B cell (primary cell): ENCODE measurements around the gene ULBP1. TPM values are rescaled to one million over a fixed set of nuclear protein-coding genes. Genes with fewer than 3 reads are reported as not detected.

ENCODE experiments used
- ATAC-seq: fragments of 200-7000 bp; cut with Tn5 transposase; one replicate; pipeline ENCODE4 v1.10.0; 2021; ENCODE audit warnings: low read depth, mild to moderate bottlenecking, moderate number of reproducible peaks, moderate library complexity
- CTCF ChIA-PET: fragments of 350-600 bp; sonication (Branson Sonifier 250); formaldehyde crosslinking; loops from one replicate; lab custom pipeline; 2021; ENCODE audit warnings: antibody characterized with exemption, inconsistent platforms; lab: Charles Lee
- POLR2A ChIA-PET: fragments of 350-600 bp; sonication (Branson Sonifier 250); formaldehyde crosslinking; loops from one replicate; lab custom pipeline; 2021; ENCODE audit warnings: antibody characterized with exemption; lab: Charles Lee
- DNase-seq: peaks from one replicate; pipeline ENCODE4 v3.0.0; 2013
- H2AFZ ChIP-seq: 2 replicates; pipeline ENCODE4 v1.6.1; 2012; ENCODE audit warnings: mild to moderate bottlenecking, low read depth, low read length; ENCODE audit not compliant: insufficient read depth, poor library complexity, severe bottlenecking
- H3K27ac ChIP-seq, 2 donors: 1 replicate in 1 of 2; 2 replicates in 1 of 2; pipeline ENCODE4 v1.5.1; 2012 to 2013; ENCODE audit warnings: low read length in 2 of 2, mild to moderate bottlenecking in 2 of 2, moderate library complexity in 1 of 2
- H3K27me3 ChIP-seq, 4 experiments: fragments of 200-600 bp in 1 of 4; sonication (generic) in 1 of 4; replicated peaks in 1 of 4; 1 replicate in 2 of 4; 2 replicates in 2 of 4; pipeline versions ENCODE4 v1.6.1 to v1.7.0; 2013 to 2016; ENCODE audit warnings: low read length in 3 of 4, mild to moderate bottlenecking in 2 of 4, mixed read lengths in 1 of 4, moderate library complexity in 1 of 4; ENCODE audit not compliant: insufficient read depth in 4 of 4, control insufficient read depth in 3 of 4; ENCODE audit errors: control extremely low read depth in 1 of 4
- H3K36me3 ChIP-seq, 2 experiments: replicated peaks in 1 of 2; 1 replicate in 1 of 2; 2 replicates in 1 of 2; pipeline versions ENCODE4 v1.6.1 to v1.7.1; 2013; ENCODE audit warnings: low read length in 1 of 2; ENCODE audit not compliant: insufficient read depth in 2 of 2, control insufficient read depth in 1 of 2; ENCODE audit errors: control extremely low read depth in 1 of 2, extremely low read depth in 1 of 2
- H3K4me1 ChIP-seq, 2 donors: fragments of 200-600 bp in 1 of 2; sonication (generic) in 1 of 2; 1 replicate in 1 of 2; 2 replicates in 1 of 2; pipeline versions ENCODE4 v1.5.1 to v1.6.1; 2013 to 2017; ENCODE audit warnings: low read length in 2 of 2; ENCODE audit not compliant: control insufficient read depth in 2 of 2, insufficient read depth in 2 of 2
- H3K4me2 ChIP-seq: replicated peaks from 2 replicates; pipeline ENCODE3; 2012; ENCODE audit warnings: mild to moderate bottlenecking, low read depth, low read length; ENCODE audit not compliant: poor library complexity, severe bottlenecking
- H3K4me3 ChIP-seq, 5 experiments: fragments of 200-600 bp in 1 of 5; sonication (generic) in 1 of 5; 1 replicate in 3 of 5; 2 replicates in 2 of 5; pipeline versions ENCODE4 v1.5.1 to v1.7.0; 2011 to 2016; ENCODE audit warnings: low read length in 4 of 5, mild to moderate bottlenecking in 4 of 5, low read depth in 2 of 5, control low read depth in 1 of 5, moderate library complexity in 1 of 5; ENCODE audit not compliant: insufficient read depth in 1 of 5; ENCODE audit errors: control extremely low read depth in 1 of 5, extremely low read depth in 1 of 5
- H3K79me2 ChIP-seq: fragments of 200-600 bp; sonication (generic); one replicate; pipeline ENCODE4 v1.6.0; 2016; ENCODE audit warnings: low read length; ENCODE audit not compliant: control insufficient read depth, insufficient read depth
- H3K9ac ChIP-seq: fragments of 200-600 bp; sonication (generic); 2 replicates; pipeline ENCODE4 v1.6.1; 2017; ENCODE audit warnings: mild to moderate bottlenecking, low read length, moderate library complexity
- H3K9me3 ChIP-seq, 3 donors: one replicate each; pipeline versions ENCODE4 v1.6.1 to v1.7.1; 2013; ENCODE audit warnings: low read length in 2 of 3; ENCODE audit not compliant: control insufficient read depth in 2 of 3, insufficient read depth in 1 of 3; ENCODE audit errors: control extremely low read depth in 1 of 3
- H4K20me1 ChIP-seq: 2 replicates; pipeline ENCODE4 v1.6.0; 2012; ENCODE audit warnings: mild to moderate bottlenecking, low read length; ENCODE audit not compliant: insufficient read depth, control insufficient read depth, poor library complexity, severe bottlenecking
- H3K27ac Mint-ChIP-seq: one replicate; pipeline ENCODE4 v1.8.0; 2021; ENCODE audit warnings: mixed read lengths
- H3K27me3 Mint-ChIP-seq: one replicate; pipeline ENCODE4 v1.8.0; 2021; ENCODE audit warnings: mixed read lengths
- H3K4me1 Mint-ChIP-seq: one replicate; pipeline ENCODE4 v1.8.0; 2021; ENCODE audit warnings: mixed read lengths
- H3K4me3 Mint-ChIP-seq: one replicate; pipeline ENCODE4 v1.8.0; 2021; ENCODE audit warnings: mixed read lengths
- H3K9me3 Mint-ChIP-seq: one replicate; pipeline ENCODE4 v1.8.0; 2022; ENCODE audit warnings: mixed read lengths; ENCODE audit not compliant: insufficient read depth
- CTCF ChIP-seq: fragments of 200-600 bp; IDR thresholded peaks from one replicate; pipeline ENCODE4 v1.8.0; 2022; ENCODE audit warnings: antibody characterized with exemption, mild to moderate bottlenecking
- EZH2 ChIP-seq: IDR thresholded peaks from 2 replicates; pipeline ENCODE4 v1.6.1; 2012; ENCODE audit warnings: borderline replicate concordance, low read depth, mild to moderate bottlenecking, moderate library complexity, low read length; ENCODE audit not compliant: insufficient read depth, poor library complexity, severe bottlenecking
- WGBS: methylation state at CpG from one replicate; pipeline ENCODE4 v1.1.5; 2013; ENCODE audit warnings: missing lambda C conversion rate; ENCODE audit not compliant: insufficient coverage; 5-methylcytosine and 5-hydroxymethylcytosine counted together
- intact Hi-C: fragments of 100-400 bp; cut with micrococcal nuclease; formaldehyde crosslinking; loops from one replicate; pipeline ENCODE4 v1.10.0; 2022
- polyA plus RNA-seq: library from polyadenylated mRNA; depleted of rRNA; stranded (reverse); fragments of >200 nt; gene quantifications from 2 replicates; pipeline ENCODE4 v1.2.3, GENCODE V29; 2012
- total RNA-seq, 2 donors: library from RNA; stranded (reverse); fragments of 120-200 nt in 1 of 2; gene quantifications; 1 replicate in 1 of 2; 2 replicates in 1 of 2; pipeline versions ENCODE4 v1.2.3 to v1.2.4, GENCODE V29; 2013 to 2022

ULBP1 gene
- total and polyA plus RNA-seq, 2 donors (not counting 1 experiment from before 2014, with no cell fraction given) = 0.04 to 0.12 TPM

GRCh38 chr6:149984773-149985172, 21.0 kb downstream of the ULBP1 start:
- Mint-ChIP-seq H3K27ac (no peak overlapping the region), H3K9me3 (no peaks in the 10 kb centered on the region), H3K27me3 (peaks cover 79% of the 10 kb centered on the region), H3K4me3 (no peak overlapping the region), H3K4me1 (peaks cover 11% of the 10 kb centered on the region)
- ATAC-seq (no peak), DNase-seq (no peak)
- Histone ChIP-seq H3K27ac (no peak overlapping the region), H3K36me3 (no peaks in the 10 kb centered on the region), H3K4me2 (no peak overlapping the region), H3K9me3 (peaks cover 0 to 28% (median 13%) of the 10 kb centered on the region in 3 donors), H3K4me3 (no peak overlapping the region), H2AFZ (no peak overlapping the region), H3K4me1 (peaks cover 9 to 17% of the 10 kb centered on the region in 2 donors), H4K20me1 (no peaks in the 10 kb centered on the region), H3K9ac (no peak overlapping the region), H3K27me3 (peaks cover 0 to 80% (median 69%) of the 10 kb centered on the region in 4 experiments), H3K79me2 (no peaks in the 10 kb centered on the region)
- no peak for TF ChIP-seq CTCF
- TF ChIP-seq EZH2 = no peak
- CTCF ChIA-PET = no interaction called here
- POLR2A ChIA-PET = interaction anchor here (0.6 kb wide), 1 partner anchor 650 kb away, joined by 4 read pairs; no protein-coding TSS in a partner anchor
- intact Hi-C loops = no loop called here
- WGBS = 53% methylated on average over 5 of the region's 5 CpGs

- 60% methylated on average over 1 of the region's 5 CpGs for WGBS
- H3K9ac ChIP-seq = no peak overlapping the region
- no peak overlapping the region for H3K4me3 ChIP-seq
- H3K9me3 ChIP-seq = peaks cover 0 to 34% (median 13%) of the 10 kb centered on the region in 3 donors
- Mint-ChIP-seq H3K4me3 (no peak overlapping the region), H3K27ac (no peak overlapping the region), H3K27me3 (peaks cover 81% of the 10 kb centered on the region), H3K4me1 (peaks cover 18% of the 10 kb centered on the region), H3K9me3 (no peaks in the 10 kb centered on the region)
- no peak overlapping the region for H3K27ac ChIP-seq
- ATAC-seq = no peak
- POLR2A ChIA-PET = no interaction called here
- H4K20me1 ChIP-seq = no peaks in the 10 kb centered on the region
- peaks cover 0 to 88% (median 75%) of the 10 kb centered on the region in 4 experiments for H3K27me3 ChIP-seq
- H3K4me1 ChIP-seq = peaks cover 16 to 25% of the 10 kb centered on the region in 2 donors
- no peaks in the 10 kb centered on the region for H3K36me3 ChIP-seq
- CTCF ChIA-PET = no interaction called here
- H2AFZ ChIP-seq = no peak overlapping the region
- intact Hi-C loops = no loop called here
- DNase-seq = no peak
- H3K4me2 ChIP-seq = no peak overlapping the region
- no peaks in the 10 kb centered on the region for H3K79me2 ChIP-seq
- TF ChIP-seq CTCF = no peak
- TF ChIP-seq EZH2 = no peak
These were observed 21.8 kb downstream of the ULBP1 start for GRCh38 chr6:149985481-149985937.
